OCI-LY1 (cell line): Measurements from ENCODE around the gene MILR1.
"Not testable (repeated sequence)": the region's sequence is repeated elsewhere in the genome, so short reads cannot be mapped to it uniquely, and the experiment has no call there.

Experiments used
- H2AFZ ChIP-seq: fragments of 200-600 bp; sonication (generic), shearing (Covaris generic); 2 replicates; pipeline ENCODE4 v1.6.0; 2014; ENCODE audit warnings: antibody characterized with exemption, mild to moderate bottlenecking, low read length
- H3F3A ChIP-seq: fragments of 200-600 bp; sonication (generic), shearing (Covaris generic); 2 replicates; pipeline ENCODE4 v1.6.0; 2014; ENCODE audit warnings: mild to moderate bottlenecking, antibody characterized with exemption, low read length, moderate library complexity; ENCODE audit not compliant: insufficient read depth
- H3K27ac ChIP-seq: fragments of 200-600 bp; sonication (generic); 2 replicates; pipeline ENCODE4 v1.5.1; 2014; ENCODE audit warnings: low read length, mixed run types, mild to moderate bottlenecking, low read depth; ENCODE audit not compliant: poor library complexity, severe bottlenecking
- H3K27me3 ChIP-seq: fragments of 200-600 bp; sonication (generic); 2 replicates; pipeline ENCODE4 v1.6.0; 2014; ENCODE audit warnings: antibody characterized with exemption, mild to moderate bottlenecking, low read length, moderate library complexity; ENCODE audit not compliant: insufficient read depth
- H3K36me3 ChIP-seq: fragments of 200-600 bp; sonication (generic); 2 replicates; pipeline ENCODE4 v1.6.1; 2014; ENCODE audit warnings: mild to moderate bottlenecking, antibody characterized with exemption, low read length, moderate library complexity, mixed read lengths; ENCODE audit not compliant: insufficient read depth
- H3K4me1 ChIP-seq: fragments of 200-600 bp; sonication (generic); 2 replicates; pipeline ENCODE4 v1.5.1; 2014; ENCODE audit warnings: mild to moderate bottlenecking, low read length, moderate library complexity; ENCODE audit not compliant: insufficient read depth, severe bottlenecking
- H3K4me2 ChIP-seq: fragments of 200-600 bp; sonication (generic), shearing (Covaris generic); 2 replicates; pipeline ENCODE4 v1.6.1; 2014; ENCODE audit warnings: low read length
- H3K4me3 ChIP-seq: fragments of 200-600 bp; sonication (generic); 2 replicates; pipeline ENCODE4 v1.5.1; 2014; ENCODE audit warnings: low read length, low read depth, mild to moderate bottlenecking, mixed read lengths; ENCODE audit not compliant: poor library complexity, severe bottlenecking
- H3K79me2 ChIP-seq: fragments of 200-600 bp; shearing (Covaris generic); 2 replicates; pipeline ENCODE4 v1.6.1; 2016; ENCODE audit warnings: mixed run types, low read length, mixed read lengths; ENCODE audit not compliant: insufficient read depth
- H3K9ac ChIP-seq: fragments of 200-600 bp; sonication (generic), shearing (Covaris generic); 2 replicates; pipeline ENCODE4 v1.6.1; 2014; ENCODE audit warnings: mild to moderate bottlenecking, low read length, mixed read lengths
- H3K9me2 ChIP-seq: fragments of 200-600 bp; sonication (generic), shearing (Covaris generic); 2 replicates; pipeline ENCODE4 v1.6.1; 2014; ENCODE audit warnings: low read depth, mild to moderate bottlenecking, low read length, mixed read lengths
- H3K9me3 ChIP-seq: fragments of 200-600 bp; shearing (Covaris generic); 2 replicates; pipeline ENCODE4 v1.6.1; 2014; ENCODE audit warnings: low read length, mixed read lengths
- H4K20me1 ChIP-seq: fragments of 200-600 bp; sonication (generic), shearing (Covaris generic); 2 replicates; pipeline ENCODE4 v1.6.0; 2016; ENCODE audit warnings: mild to moderate bottlenecking, low read length; ENCODE audit not compliant: insufficient read depth
- CTCF ChIP-seq: fragments of 200-600 bp; sonication (generic), shearing (Covaris generic); IDR thresholded peaks from 2 replicates; pipeline ENCODE4 v1.5.1; 2017; ENCODE audit warnings: mild to moderate bottlenecking, antibody characterized with exemption, low read length, moderate library complexity, mixed read lengths
- EZH2 ChIP-seq: fragments of 200-600 bp; sonication (generic), shearing (Covaris generic); IDR thresholded peaks from 2 replicates; pipeline ENCODE4 v1.8.0; 2017; ENCODE audit warnings: borderline replicate concordance, mixed run types, mild to moderate bottlenecking, antibody characterized with exemption, low read length, moderate library complexity, mixed read lengths

The MILR1 gene

GRCh38 chr17:64459284-64459747, 10.4 kb downstream of the MILR1 start:
- Histone ChIP-seq H3K9me3 (no peaks in the 10 kb centered on the region), H3K4me1 (peaks cover 31% of the 10 kb centered on the region), H4K20me1 (no peaks in the 10 kb centered on the region), H3K9me2 (no peaks in the 10 kb centered on the region), H3K36me3 (peaks cover 62% of the 10 kb centered on the region; the same call in 1 of the 2 replicates), H3F3A (no peaks in the 10 kb centered on the region), H3K27me3 (no peaks in the 10 kb centered on the region), H3K4me2 (no peak overlapping the region), H2AFZ (no peak overlapping the region), H3K9ac (no peak overlapping the region), H3K27ac (peak overlapping the region; percentile 8), H3K79me2 (no peaks in the 10 kb centered on the region), H3K4me3 (no peak overlapping the region)
- TF ChIP-seq CTCF: no peak
- no peak for TF ChIP-seq EZH2

GRCh38 chr17:64459818-64460217, 10.9 kb downstream of the MILR1 start:
- H3K9ac ChIP-seq, H3F3A ChIP-seq, H3K4me3 ChIP-seq, H2AFZ ChIP-seq, H3K9me2 ChIP-seq, H3K79me2 ChIP-seq, H3K4me2 ChIP-seq, H3K27me3 ChIP-seq, H3K9me3 ChIP-seq, H4K20me1 ChIP-seq: not testable (repeated sequence)
- Histone ChIP-seq H3K36me3 (peaks cover 62% of the 10 kb centered on the region), H3K27ac (peak overlapping the region; percentile 8), H3K4me1 (peaks cover 26% of the 10 kb centered on the region)

GRCh38 chr17:64460955-64461354, 12.0 kb downstream of the MILR1 start:
- no peak overlapping the region for H3K9ac ChIP-seq
- no peak overlapping the region for H2AFZ ChIP-seq
- peaks cover 14% of the 10 kb centered on the region for H3K4me1 ChIP-seq
- no peaks in the 10 kb centered on the region for H3K9me3 ChIP-seq
- H3K79me2 ChIP-seq: no peaks in the 10 kb centered on the region
- no peak overlapping the region for H3K27ac ChIP-seq
- TF ChIP-seq CTCF (no peak), EZH2 (no peak)
- H3K9me2 ChIP-seq: no peaks in the 10 kb centered on the region
- peaks cover 69% of the 10 kb centered on the region for H3K36me3 ChIP-seq
- no peak overlapping the region for H3K4me2 ChIP-seq
- no peak overlapping the region for H3K4me3 ChIP-seq
- no peaks in the 10 kb centered on the region for H3K27me3 ChIP-seq
- no peaks in the 10 kb centered on the region for H3F3A ChIP-seq
- H4K20me1 ChIP-seq: no peaks in the 10 kb centered on the region

GRCh38 chr17:64461788-64462187, 12.9 kb downstream of the MILR1 start:
- no peak overlapping the region for H2AFZ ChIP-seq
- peaks cover 6% of the 10 kb centered on the region for H3K4me1 ChIP-seq
- H3K27me3 ChIP-seq: no peaks in the 10 kb centered on the region
- H3F3A ChIP-seq: no peaks in the 10 kb centered on the region
- H3K4me3 ChIP-seq: no peak overlapping the region
- H3K4me2 ChIP-seq: no peak overlapping the region
- H3K79me2 ChIP-seq: no peaks in the 10 kb centered on the region
- no peak for TF ChIP-seq EZH2
- H3K27ac ChIP-seq: no peak overlapping the region
- H4K20me1 ChIP-seq: no peaks in the 10 kb centered on the region
- no peak overlapping the region for H3K9ac ChIP-seq
- H3K9me2 ChIP-seq: no peaks in the 10 kb centered on the region
- no peaks in the 10 kb centered on the region for H3K9me3 ChIP-seq
- peaks cover 77% of the 10 kb centered on the region for H3K36me3 ChIP-seq
